Cardiac muscle cell (in vitro differentiated cells and primary cell): ENCODE data around the gene CTNNA3. TPM values are rescaled to one million over a fixed set of nuclear protein-coding genes. Genes with fewer than 3 reads are reported as not detected.

Experiments used
- DNase-seq, 2 donors: peaks; one replicate each; pipeline versions ENCODE4 v3.0.0 to v3.0.0-alpha.2; 2010 to 2017; ENCODE audit warnings: low read depth in 1 of 2, low spot score in 1 of 2
- H3K27ac ChIP-seq: fragments of 200-600 bp; sonication (generic); 2 replicates; pipeline ENCODE4 v1.5.1; 2016
- H3K27me3 ChIP-seq: fragments of 200-600 bp; sonication (generic); 2 replicates; pipeline ENCODE4 v1.6.0; 2016; ENCODE audit warnings: control low read depth
- H3K36me3 ChIP-seq: fragments of 200-600 bp; sonication (generic); 2 replicates; pipeline ENCODE4 v1.5.1; 2016; ENCODE audit warnings: control low read depth
- H3K4me1 ChIP-seq: fragments of 200-600 bp; sonication (generic); 2 replicates; pipeline ENCODE4 v1.8.1; 2017; ENCODE audit warnings: low read depth, mild to moderate bottlenecking, mixed run types
- H3K4me3 ChIP-seq: fragments of 200-600 bp; sonication (generic); 2 replicates; pipeline ENCODE4 v1.5.1; 2016; ENCODE audit warnings: mild to moderate bottlenecking
- H3K9me3 ChIP-seq: fragments of 200-600 bp; sonication (generic); 2 replicates; pipeline ENCODE4 v1.5.1; 2017; ENCODE audit warnings: low read depth, mild to moderate bottlenecking, control low read depth
- CTCF ChIP-seq: IDR thresholded peaks from 2 replicates; pipeline ENCODE4 v1.5.1; 2012; ENCODE audit warnings: low read depth, mild to moderate bottlenecking, low read length
- polyA plus RNA-seq: library from polyadenylated mRNA; unstranded; fragments of >200 nt; fragmentation: Nextera tagmentation; extraction: Ambion mirVana; gene quantifications from 2 replicates; pipeline ENCODE4 v1.2.1, GENCODE V29; 2016
- total RNA-seq: library from RNA; depleted of rRNA; stranded (reverse); fragments of >200 nt; gene quantifications from 2 replicates; pipeline ENCODE4 v1.2.3, GENCODE V29; 2016

The CTNNA3 gene
- total and polyA plus RNA-seq, 2 experiments from 2014 or later, result 55.8 to 71.7 TPM

DNA sequence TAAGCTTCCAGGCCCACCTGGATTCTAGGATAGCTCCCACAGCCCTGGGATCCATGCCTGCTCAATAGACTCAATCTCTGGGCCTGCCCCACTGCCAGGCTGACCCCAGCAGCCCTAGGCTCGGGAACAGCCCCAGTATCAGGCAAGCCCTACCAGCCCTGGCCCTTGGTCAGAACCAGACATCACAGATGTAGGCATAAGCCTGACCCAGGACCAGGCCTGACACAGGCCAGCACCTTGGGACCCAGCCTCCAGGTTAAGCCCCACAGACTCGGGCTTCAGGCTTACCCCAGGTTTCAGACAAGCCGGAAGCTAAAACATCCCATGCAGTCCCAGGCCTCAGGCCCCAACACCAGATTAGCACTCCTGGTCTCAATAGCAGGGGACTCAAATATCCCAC is 1046.4 kb downstream of the CTNNA3 start:
- Histone ChIP-seq H3K4me1 (no peaks in the 10 kb centered on the region), H3K36me3 (no peaks in the 10 kb centered on the region), H3K9me3 (no peaks in the 10 kb centered on the region), H3K4me3 (no peak overlapping the region), H3K27ac (no peak overlapping the region), H3K27me3 (no peaks in the 10 kb centered on the region)
- no peak for DNase-seq
- no peak for TF ChIP-seq CTCF

GRCh38 chr10:66642217-66642616 is 1053.8 kb downstream of the CTNNA3 start:
- no peak overlapping the region for H3K27ac ChIP-seq
- peaks cover 4% of the 10 kb centered on the region for H3K4me1 ChIP-seq
- H3K9me3 ChIP-seq, result no peaks in the 10 kb centered on the region
- H3K4me3 ChIP-seq, result no peak overlapping the region
- H3K27me3 ChIP-seq, result no peaks in the 10 kb centered on the region
- no peak for TF ChIP-seq CTCF
- no peak for DNase-seq
- no peaks in the 10 kb centered on the region for H3K36me3 ChIP-seq

DNA sequence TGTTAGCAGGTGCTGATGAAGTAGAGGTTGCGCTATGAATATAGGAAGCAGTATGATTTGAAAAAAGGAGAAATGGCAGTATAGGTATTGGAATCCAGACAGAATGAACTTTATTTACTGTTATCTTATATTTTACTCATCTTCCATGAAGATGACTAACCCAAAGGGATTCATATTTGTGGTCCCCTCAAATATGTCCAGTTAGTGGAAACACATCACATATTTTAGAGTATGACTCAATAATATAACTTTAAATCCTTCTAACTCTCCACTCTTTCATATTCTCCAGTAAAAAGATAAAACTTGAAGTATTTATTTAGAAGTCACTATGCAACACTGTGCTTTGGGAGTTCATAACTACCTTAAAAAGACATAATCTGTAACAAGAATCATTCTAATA is 1056.6 kb downstream of the CTNNA3 start:
- no peak overlapping the region for H3K27ac ChIP-seq

DNA sequence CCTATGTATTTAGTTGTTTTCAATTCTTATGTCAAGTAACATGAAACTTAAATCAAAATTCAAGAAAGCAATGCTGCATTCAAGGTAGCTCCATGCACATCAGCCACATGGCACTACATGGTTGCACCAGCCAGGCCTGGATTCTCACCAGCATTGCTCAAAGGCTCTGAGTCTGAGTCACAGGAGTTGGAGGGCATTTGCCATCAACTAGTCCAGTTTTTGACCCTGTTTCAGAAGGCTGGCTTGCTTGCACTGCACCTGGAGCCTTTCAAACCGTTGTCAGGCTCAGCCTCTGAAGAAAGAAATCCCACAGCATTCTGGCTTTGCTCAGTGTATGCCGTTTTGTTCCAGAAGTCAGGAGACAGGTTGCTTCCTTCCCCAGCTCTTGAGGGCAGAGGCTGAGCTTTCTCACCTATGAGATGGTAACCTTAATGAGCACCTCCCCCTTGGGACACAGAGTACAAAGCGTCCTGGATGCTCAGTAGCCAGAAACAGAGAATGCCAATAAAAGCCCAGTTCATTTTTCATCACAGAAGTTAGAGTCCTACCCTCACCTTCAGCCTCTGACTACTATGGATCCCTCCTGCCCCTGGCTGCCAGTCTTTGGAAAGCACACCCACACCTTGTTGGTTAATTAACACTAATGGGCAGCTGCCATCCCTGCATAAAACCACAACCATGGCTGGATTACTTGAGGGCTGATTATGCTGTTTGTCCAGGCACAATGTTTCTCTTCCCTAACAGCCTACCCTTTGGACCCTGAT is 1058.5 kb downstream of the CTNNA3 start:
- TF ChIP-seq CTCF, result no peak
- peak in 1 of 2 donors; percentile 10 for DNase-seq
- Histone ChIP-seq H3K9me3 (no peaks in the 10 kb centered on the region), H3K27me3 (no peaks in the 10 kb centered on the region), H3K4me3 (no peak overlapping the region), H3K36me3 (no peaks in the 10 kb centered on the region), H3K4me1 (peaks cover 4% of the 10 kb centered on the region), H3K27ac (peak overlapping the region; percentile 44)

More for the DNA sequence above, 1056.6 kb downstream of the CTNNA3 start:
- Histone ChIP-seq H3K27me3 (no peaks in the 10 kb centered on the region), H3K9me3 (no peaks in the 10 kb centered on the region), H3K36me3 (no peaks in the 10 kb centered on the region), H3K4me1 (peaks cover 4% of the 10 kb centered on the region), H3K4me3 (no peak overlapping the region)
- TF ChIP-seq CTCF, result no peak
- no peak for DNase-seq

DNA sequence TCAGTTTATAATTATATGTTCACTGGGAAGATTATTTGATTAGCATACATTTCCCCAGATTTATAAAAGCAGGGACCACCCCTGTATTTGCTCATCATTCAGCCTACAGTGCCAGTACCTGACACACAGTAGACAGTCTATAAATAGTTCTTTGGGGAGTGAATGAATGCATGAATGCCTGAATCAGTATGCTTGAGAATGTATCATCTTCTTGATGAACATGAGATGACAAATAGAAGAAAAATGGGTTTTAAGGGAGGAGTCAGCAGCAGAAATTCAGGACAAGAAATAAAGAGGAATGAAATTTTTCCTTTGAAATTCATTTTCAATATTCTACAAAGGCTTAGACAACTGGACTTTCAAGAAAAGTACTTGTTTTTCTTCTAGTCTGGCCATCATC is 1066.0 kb downstream of the CTNNA3 start:
- TF ChIP-seq CTCF, result no peak
- Histone ChIP-seq H3K27me3 (no peaks in the 10 kb centered on the region), H3K4me1 (no peaks in the 10 kb centered on the region), H3K36me3 (no peaks in the 10 kb centered on the region), H3K27ac (no peak overlapping the region), H3K4me3 (no peak overlapping the region), H3K9me3 (no peaks in the 10 kb centered on the region)
- no peak for DNase-seq
